Hippocampal formation (tissue), 2 donors: ENCODE results near the gene PPP2R3A.

Experiments
- DNase-seq, 2 donors: peaks; one replicate each; lab custom pipeline; 2025; lab: John Stamatoyannopoulos, UW

Gene PPP2R3A

GRCh38 chr3:135973841-135974240, 8.3 kb downstream of the PPP2R3A start:
- DNase-seq = no peak

- DNase-seq = no peak
Measured at GRCh38 chr3:135975053-135975452, 9.5 kb downstream of the PPP2R3A start.

GRCh38 chr3:135975536-135975935, 10.0 kb downstream of the PPP2R3A start:
- DNase-seq = no peak

GRCh38 chr3:135980343-135980742, 14.8 kb downstream of the PPP2R3A start:
- DNase-seq = no peak

- DNase-seq = no peak
Measured at GRCh38 chr3:135981701-135982403, 16.3 kb downstream of the PPP2R3A start.

- DNase-seq = no peak
Measured at GRCh38 chr3:135982404-135982761, 16.9 kb downstream of the PPP2R3A start.

GRCh38 chr3:135982922-135983581, 17.5 kb downstream of the PPP2R3A start:
- no peak for DNase-seq

- no peak for DNase-seq
Measured at GRCh38 chr3:135987661-135988060, 22.1 kb downstream of the PPP2R3A start.

- DNase-seq = peak in 1 of 2 donors; percentile 7
Measured at GRCh38 chr3:135989242-135989641, 23.7 kb downstream of the PPP2R3A start.

- DNase-seq = no peak
Measured at GRCh38 chr3:135990903-135991302, 25.4 kb downstream of the PPP2R3A start.

- no peak for DNase-seq
Measured at GRCh38 chr3:135991621-135992020, 26.1 kb downstream of the PPP2R3A start.

- DNase-seq = no peak
Measured at GRCh38 chr3:135992072-135992471, 26.5 kb downstream of the PPP2R3A start.

- DNase-seq = no peak
Measured at GRCh38 chr3:135994708-135995337, 29.3 kb downstream of the PPP2R3A start.

GRCh38 chr3:135995766-135996165, 30.2 kb downstream of the PPP2R3A start:
- no peak for DNase-seq

- peak; percentile 6 to 34 for DNase-seq
Measured at GRCh38 chr3:135997554-135998320, 32.2 kb downstream of the PPP2R3A start.

GRCh38 chr3:136008221-136008620, 42.7 kb downstream of the PPP2R3A start:
- DNase-seq = no peak

GRCh38 chr3:136008732-136009470, 43.4 kb downstream of the PPP2R3A start:
- no peak for DNase-seq

- no peak for DNase-seq
Measured at GRCh38 chr3:136018876-136019275, 53.3 kb downstream of the PPP2R3A start.

GRCh38 chr3:136021803-136022202, 56.3 kb downstream of the PPP2R3A start:
- DNase-seq = no peak

- DNase-seq = no peak
Measured at GRCh38 chr3:136022529-136023263, 57.2 kb downstream of the PPP2R3A start.
